ENCODE data around the gene GASK1B. TPM values are rescaled to one million over a fixed set of nuclear protein-coding genes. Genes with fewer than 3 reads are reported as not detected.

GASK1B gene
- total RNA-seq, 2 donors from 2014 or later: 49.9 to 56.9 TPM

DNA sequence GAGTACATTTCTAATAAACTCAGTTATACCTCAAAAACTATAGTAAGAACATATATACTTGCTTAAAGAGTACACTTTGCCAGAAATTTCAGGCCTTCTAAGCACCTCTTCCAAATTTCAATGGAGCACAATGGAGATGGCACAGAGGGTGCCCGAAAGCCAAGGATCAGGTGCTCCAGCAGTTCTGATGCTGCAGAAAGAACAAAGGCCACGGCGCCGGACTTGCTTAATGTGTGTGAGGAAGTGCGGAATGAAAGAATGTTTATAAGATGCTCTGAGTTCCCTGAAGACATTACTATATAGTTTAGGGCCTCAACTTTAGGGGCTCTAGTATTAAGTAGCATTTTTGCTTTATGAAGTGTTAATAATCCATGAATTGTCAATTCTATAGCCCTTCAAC is 44.3 kb downstream of the GASK1B start:
- Histone ChIP-seq H3K27ac (no peak overlapping the region), H3K4me1 (peaks cover 0 to 4% of the 10 kb centered on the region in 2 donors), H3K9me3 (no peaks in the 10 kb centered on the region), H3K36me3 (peaks cover 37% of the 10 kb centered on the region), H3K27me3 (no peaks in the 10 kb centered on the region), H3K4me3 (no peak overlapping the region)
- TF ChIP-seq, protein P1, sequence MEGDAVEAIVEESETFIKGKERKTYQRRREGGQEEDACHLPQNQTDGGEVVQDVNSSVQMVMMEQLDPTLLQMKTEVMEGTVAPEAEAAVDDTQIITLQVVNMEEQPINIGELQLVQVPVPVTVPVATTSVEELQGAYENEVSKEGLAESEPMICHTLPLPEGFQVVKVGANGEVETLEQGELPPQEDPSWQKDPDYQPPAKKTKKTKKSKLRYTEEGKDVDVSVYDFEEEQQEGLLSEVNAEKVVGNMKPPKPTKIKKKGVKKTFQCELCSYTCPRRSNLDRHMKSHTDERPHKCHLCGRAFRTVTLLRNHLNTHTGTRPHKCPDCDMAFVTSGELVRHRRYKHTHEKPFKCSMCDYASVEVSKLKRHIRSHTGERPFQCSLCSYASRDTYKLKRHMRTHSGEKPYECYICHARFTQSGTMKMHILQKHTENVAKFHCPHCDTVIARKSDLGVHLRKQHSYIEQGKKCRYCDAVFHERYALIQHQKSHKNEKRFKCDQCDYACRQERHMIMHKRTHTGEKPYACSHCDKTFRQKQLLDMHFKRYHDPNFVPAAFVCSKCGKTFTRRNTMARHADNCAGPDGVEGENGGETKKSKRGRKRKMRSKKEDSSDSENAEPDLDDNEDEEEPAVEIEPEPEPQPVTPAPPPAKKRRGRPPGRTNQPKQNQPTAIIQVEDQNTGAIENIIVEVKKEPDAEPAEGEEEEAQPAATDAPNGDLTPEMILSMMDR (IDR thresholded peaks at IDR 0.05): no peak
- DNase-seq (ENCODE audit: low spot score): no peak

DNA sequence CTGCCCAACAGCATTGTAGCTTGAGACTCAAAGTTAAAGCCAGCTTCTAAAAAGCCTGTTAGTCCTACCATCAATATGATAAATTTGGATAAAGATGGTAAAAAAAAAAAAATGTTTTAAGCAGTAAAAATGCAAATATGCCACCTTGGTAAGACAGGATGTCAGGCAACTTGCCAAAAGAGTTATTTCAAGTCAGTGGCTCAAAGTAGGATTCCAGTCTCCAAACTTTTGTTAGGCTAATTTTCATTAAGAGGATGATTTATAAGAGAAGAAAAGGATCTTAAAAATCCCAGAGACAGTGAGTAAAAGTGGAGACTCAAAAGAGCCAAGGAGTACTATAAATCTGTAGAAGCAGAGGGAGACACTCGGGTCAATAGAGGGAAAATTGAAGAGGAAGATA is 47.5 kb downstream of the GASK1B start:
- Histone ChIP-seq H3K9me3 (no peaks in the 10 kb centered on the region), H3K27me3 (no peaks in the 10 kb centered on the region), H3K27ac (no peak overlapping the region), H3K4me3 (no peak overlapping the region), H3K36me3 (peaks cover 31% of the 10 kb centered on the region), H3K4me1 (peaks cover 0 to 21% of the 10 kb centered on the region in 2 donors)
- TF ChIP-seq, protein P1 (IDR thresholded peaks at IDR 0.05): no peak
- no peak for DNase-seq (ENCODE audit: low spot score)

Other genes starting within 250 kb of the GASK1B start
- 1 to 10 TPM; 7.1 to 9.7 TPM for gene TMEM144, start 37.5 kb upstream of the GASK1B start, total RNA-seq

All from right atrium auricular region (tissue), 2 donors.